ENCODE measurements around the gene RB1.

The RB1 gene

GRCh38 chr13:48377857-48378256 lies 74.3 kb downstream of the RB1 start:
- DNase-seq (ENCODE audit: low read depth, low spot score), result no peak
- POLR2A ChIA-PET, result no interaction called here
- TF ChIP-seq, protein P1, sequence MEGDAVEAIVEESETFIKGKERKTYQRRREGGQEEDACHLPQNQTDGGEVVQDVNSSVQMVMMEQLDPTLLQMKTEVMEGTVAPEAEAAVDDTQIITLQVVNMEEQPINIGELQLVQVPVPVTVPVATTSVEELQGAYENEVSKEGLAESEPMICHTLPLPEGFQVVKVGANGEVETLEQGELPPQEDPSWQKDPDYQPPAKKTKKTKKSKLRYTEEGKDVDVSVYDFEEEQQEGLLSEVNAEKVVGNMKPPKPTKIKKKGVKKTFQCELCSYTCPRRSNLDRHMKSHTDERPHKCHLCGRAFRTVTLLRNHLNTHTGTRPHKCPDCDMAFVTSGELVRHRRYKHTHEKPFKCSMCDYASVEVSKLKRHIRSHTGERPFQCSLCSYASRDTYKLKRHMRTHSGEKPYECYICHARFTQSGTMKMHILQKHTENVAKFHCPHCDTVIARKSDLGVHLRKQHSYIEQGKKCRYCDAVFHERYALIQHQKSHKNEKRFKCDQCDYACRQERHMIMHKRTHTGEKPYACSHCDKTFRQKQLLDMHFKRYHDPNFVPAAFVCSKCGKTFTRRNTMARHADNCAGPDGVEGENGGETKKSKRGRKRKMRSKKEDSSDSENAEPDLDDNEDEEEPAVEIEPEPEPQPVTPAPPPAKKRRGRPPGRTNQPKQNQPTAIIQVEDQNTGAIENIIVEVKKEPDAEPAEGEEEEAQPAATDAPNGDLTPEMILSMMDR (IDR thresholded peaks at IDR 0.05; ENCODE audit: insufficient read depth, low read length, missing control alignments), result no peak
- CTCF ChIA-PET, result interaction anchor here (0.6 to 1.0 kb wide), 2 partner anchors 20 to 202 kb away, joined by 3 read pairs; no protein-coding TSS in a partner anchor
- no peak overlapping the region for H3K4me3 ChIP-seq (ENCODE audit: low read depth, low read length)

GRCh38 chr13:48380581-48380980 lies 77.0 kb downstream of the RB1 start:
- ChIA-PET POLR2A (no interaction called here), CTCF (no interaction called here)
- H3K4me3 ChIP-seq (ENCODE audit: low read depth, low read length), result no peak overlapping the region
- DNase-seq (ENCODE audit: low read depth, low spot score), result no peak
- TF ChIP-seq, protein P1 (IDR thresholded peaks at IDR 0.05; ENCODE audit: insufficient read depth, low read length, missing control alignments), result no peak

DNA sequence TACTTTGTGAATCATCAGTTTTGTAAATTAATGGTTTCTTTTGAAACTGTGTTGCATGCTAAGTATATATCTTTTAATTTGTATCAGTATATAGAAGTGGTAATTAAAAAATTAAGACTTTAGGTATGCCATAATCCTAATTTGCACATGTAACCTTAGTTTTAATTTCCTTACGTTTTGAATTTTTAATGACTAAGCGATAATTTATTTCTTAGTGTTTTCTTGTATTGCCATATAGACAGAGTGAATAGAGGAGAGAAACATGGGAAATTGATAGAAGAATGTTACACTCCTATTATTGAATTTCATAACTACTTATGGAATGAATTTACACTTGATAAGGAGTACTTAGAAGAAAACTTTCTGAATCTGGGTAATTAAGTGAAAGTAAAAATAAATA lies 79.8 kb downstream of the RB1 start:
- ChIA-PET POLR2A (no interaction called here), CTCF (no interaction called here)
- TF ChIP-seq, protein P1 (IDR thresholded peaks at IDR 0.05; ENCODE audit: insufficient read depth, low read length, missing control alignments), result no peak
- no peak overlapping the region for H3K4me3 ChIP-seq (ENCODE audit: low read depth, low read length)
- no peak for DNase-seq (ENCODE audit: low read depth, low spot score)

DNA sequence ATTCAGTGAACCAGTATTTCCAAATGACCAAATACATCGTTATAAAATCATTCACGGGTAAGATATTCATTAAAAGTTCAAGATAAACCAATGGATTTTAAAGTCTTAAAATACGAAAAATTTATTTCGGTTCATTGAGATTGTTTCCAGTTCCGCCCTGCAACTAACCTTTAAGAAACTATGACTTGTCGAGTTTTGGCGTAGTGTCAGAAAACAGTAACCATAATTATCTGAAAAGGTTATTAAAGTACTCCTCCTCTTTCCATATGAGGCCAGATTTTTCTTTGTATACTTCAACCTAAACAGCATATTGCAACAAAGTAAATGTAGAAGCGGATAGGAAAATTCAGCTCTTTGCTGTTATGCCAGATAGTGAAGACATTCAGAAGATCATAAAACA lies 83.3 kb downstream of the RB1 start:
- TF ChIP-seq, protein P1 (IDR thresholded peaks at IDR 0.05; ENCODE audit: insufficient read depth, low read length, missing control alignments), result no peak
- DNase-seq (ENCODE audit: low read depth, low spot score), result no peak
- CTCF ChIA-PET, result no interaction called here
- POLR2A ChIA-PET, result no interaction called here
- H3K4me3 ChIP-seq (ENCODE audit: low read depth, low read length), result no peak overlapping the region

- CTCF ChIA-PET, result interaction anchor here (1.1 kb wide), 1 partner anchor 11 kb away, joined by 3 read pairs; no protein-coding TSS in a partner anchor
- DNase-seq (ENCODE audit: low read depth, low spot score), result no peak
- H3K4me3 ChIP-seq (ENCODE audit: low read depth, low read length), result no peak overlapping the region
- TF ChIP-seq, protein P1 (IDR thresholded peaks at IDR 0.05; ENCODE audit: insufficient read depth, low read length, missing control alignments), result no peak
- POLR2A ChIA-PET, result no interaction called here
These were observed 87.7 kb downstream of the RB1 start for GRCh38 chr13:48391257-48391656.

DNA sequence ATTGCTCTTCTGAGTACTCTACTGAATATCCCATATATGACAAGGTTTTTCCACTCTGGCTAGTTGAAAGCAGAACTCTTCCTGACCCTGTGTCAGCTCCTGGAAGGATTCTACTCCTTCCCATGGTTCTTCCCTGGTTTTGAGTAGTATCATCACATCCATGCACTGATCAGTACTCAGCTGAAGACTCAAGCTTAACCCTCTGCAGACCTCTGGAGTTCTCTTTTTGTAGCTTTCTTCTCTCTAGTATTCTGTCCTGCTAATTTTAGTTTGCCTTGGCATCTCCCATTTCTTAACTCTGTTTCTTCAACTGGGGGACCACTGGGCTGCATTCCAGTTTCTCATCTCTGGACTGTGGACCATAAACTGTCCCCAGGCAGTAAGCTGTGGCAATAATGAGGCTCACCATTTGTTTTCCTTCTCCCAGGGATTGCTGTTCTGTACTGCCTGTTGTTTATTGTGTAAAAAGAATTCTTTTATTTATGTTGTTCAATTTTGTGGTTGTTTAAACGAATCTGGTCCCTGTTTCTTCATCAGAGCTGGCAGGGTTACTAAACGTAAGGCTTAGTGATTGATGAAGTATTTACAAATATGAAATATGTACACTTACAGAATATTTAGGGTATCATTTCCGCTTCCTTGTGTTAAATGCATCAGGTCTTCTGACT lies 89.6 kb downstream of the RB1 start:
- ChIA-PET POLR2A (no interaction called here), CTCF (no interaction called here)
- H3K4me3 ChIP-seq (ENCODE audit: low read depth, low read length), result no peak overlapping the region
- TF ChIP-seq, protein P1 (IDR thresholded peaks at IDR 0.05; ENCODE audit: insufficient read depth, low read length, missing control alignments), result no peak
- no peak for DNase-seq (ENCODE audit: low read depth, low spot score)
